Liver (tissue), 9 donors: ENCODE data around the gene HAPLN1. TPM values are rescaled to one million over a fixed set of nuclear protein-coding genes. Genes with fewer than 3 reads are reported as not detected.

Source experiments
- DNase-seq: peaks from one replicate; pipeline ENCODE4 v3.0.0-alpha.2; 2017; ENCODE audit warnings: low spot score
- H3K27ac ChIP-seq, 2 donors: one replicate each; pipeline ENCODE4 v1.7.0; 2013; ENCODE audit warnings: inconsistent platforms in 2 of 2, low read length in 2 of 2, control low read depth in 1 of 2, low read depth in 1 of 2, mild to moderate bottlenecking in 1 of 2
- H3K27me3 ChIP-seq, 4 donors: one replicate each; pipeline versions ENCODE4 v1.6.1 to v1.7.0; 2013; ENCODE audit warnings: low read length in 3 of 4, inconsistent platforms in 1 of 4, mild to moderate bottlenecking in 1 of 4, moderate library complexity in 1 of 4; ENCODE audit not compliant: control insufficient read depth in 4 of 4, insufficient read depth in 4 of 4
- H3K36me3 ChIP-seq, 4 donors: one replicate each; pipeline versions ENCODE4 v1.6.1 to v1.7.0; 2013; ENCODE audit warnings: low read length in 3 of 4, mild to moderate bottlenecking in 3 of 4, low read depth in 1 of 4, moderate library complexity in 1 of 4; ENCODE audit not compliant: control insufficient read depth in 4 of 4, insufficient read depth in 3 of 4
- H3K4me1 ChIP-seq, 4 donors: one replicate each; pipeline versions ENCODE4 v1.6.1 to v1.7.0; 2013; ENCODE audit warnings: low read length in 3 of 4, mild to moderate bottlenecking in 3 of 4, moderate library complexity in 1 of 4; ENCODE audit not compliant: control insufficient read depth in 4 of 4, insufficient read depth in 4 of 4
- H3K4me3 ChIP-seq, 3 donors: one replicate each; pipeline versions ENCODE4 v1.6.1 to v1.7.0; 2013; ENCODE audit warnings: low read length in 3 of 3, control low read depth in 1 of 3, low read depth in 1 of 3, mild to moderate bottlenecking in 1 of 3
- H3K9ac ChIP-seq, 2 donors: one replicate each; pipeline ENCODE4 v1.7.0; 2013; ENCODE audit warnings: low read length in 2 of 2, mild to moderate bottlenecking in 2 of 2, moderate library complexity in 2 of 2, control low read depth in 1 of 2, low read depth in 1 of 2
- H3K9me3 ChIP-seq, 4 donors: one replicate each; pipeline versions ENCODE4 v1.6.1 to v1.7.0; 2013; ENCODE audit warnings: low read length in 3 of 4; ENCODE audit not compliant: control insufficient read depth in 4 of 4
- EGR1 ChIP-seq, 2 donors: IDR thresholded peaks; 2 replicates each; pipeline ENCODE4 v1.6.1; 2016 to 2018; ENCODE audit warnings: antibody characterized with exemption in 2 of 2, low read depth in 2 of 2
- FOXA1 ChIP-seq: IDR thresholded peaks from 2 replicates; pipeline ENCODE4 v1.6.1; 2016; ENCODE audit warnings: antibody characterized with exemption
- FOXA2 ChIP-seq: IDR thresholded peaks from 2 replicates; pipeline ENCODE4 v1.6.1; 2016; ENCODE audit warnings: antibody characterized with exemption
- GABPA ChIP-seq, 2 donors: IDR thresholded peaks in 1 of 2; conservative IDR thresholded peaks in 1 of 2; 2 replicates each; pipeline ENCODE4 v1.6.1; 2016; ENCODE audit warnings: antibody characterized with exemption in 2 of 2, mild to moderate bottlenecking in 1 of 2, moderate library complexity in 1 of 2
- HNF4A ChIP-seq, 2 donors: conservative IDR thresholded peaks; 2 replicates each; pipeline ENCODE4 v1.6.1; 2016; ENCODE audit warnings: antibody characterized with exemption in 2 of 2, mild to moderate bottlenecking in 2 of 2
- HNF4G ChIP-seq: IDR thresholded peaks from 2 replicates; pipeline ENCODE4 v1.6.1; 2016; ENCODE audit warnings: antibody characterized with exemption
- JUND ChIP-seq, 2 donors: IDR thresholded peaks; 2 replicates each; pipeline ENCODE4 v1.6.1; 2016; ENCODE audit warnings: antibody characterized with exemption in 2 of 2
- NR2F2 ChIP-seq: IDR thresholded peaks from 2 replicates; pipeline ENCODE4 v1.6.1; 2016; ENCODE audit warnings: antibody characterized with exemption
- RAD21 ChIP-seq, 2 donors: IDR thresholded peaks; 2 replicates each; pipeline ENCODE4 v1.6.1; 2016; ENCODE audit warnings: antibody characterized with exemption in 2 of 2, mild to moderate bottlenecking in 2 of 2
- RXRA ChIP-seq, 2 donors: IDR thresholded peaks; 2 replicates each; pipeline ENCODE4 v1.6.1; 2017 to 2018; ENCODE audit warnings: antibody characterized with exemption in 2 of 2, mild to moderate bottlenecking in 1 of 2
- SP1 ChIP-seq: IDR thresholded peaks from 2 replicates; pipeline ENCODE4 v1.6.1; 2018; ENCODE audit warnings: antibody characterized with exemption, mild to moderate bottlenecking
- TAF1 ChIP-seq: conservative IDR thresholded peaks from 2 replicates; pipeline ENCODE4 v1.6.1; 2016; ENCODE audit warnings: antibody characterized with exemption, mild to moderate bottlenecking
- YY1 ChIP-seq: IDR thresholded peaks from 2 replicates; pipeline ENCODE4 v1.6.1; 2016; ENCODE audit warnings: antibody characterized with exemption, mild to moderate bottlenecking
- WGBS: extraction: QIAGEN DNeasy Blood & Tissue Kit; methylation state at CpG from one replicate; pipeline ENCODE4 v1.1.7; 2013; 5-methylcytosine and 5-hydroxymethylcytosine counted together
- polyA plus RNA-seq, 2 donors: library from polyadenylated mRNA; stranded (reverse) in 1 of 2; unstranded in 1 of 2; fragments of 200-250 nt in 1 of 2; fragments of >200 nt in 1 of 2; fragmentation: Nextera tagmentation in 1 of 2; extraction: Ambion mirVana in 1 of 2; gene quantifications; one replicate each; pipeline versions ENCODE4 v1.2.1 to v1.2.3, GENCODE V29; 2013 to 2015
- total RNA-seq, 2 donors: library from RNA; depleted of rRNA; stranded (reverse); fragments of >200 nt; gene quantifications; one replicate each; pipeline ENCODE4 v1.2.3, GENCODE V29; 2014
- TF ChIP-seq, protein P1 (sequence below): IDR thresholded peaks from 2 replicates; pipeline ENCODE4 v1.6.1; 2016; ENCODE audit warnings: antibody characterized with exemption
- TF ChIP-seq, protein P2 (sequence below): IDR thresholded peaks from 2 replicates; pipeline ENCODE4 v1.6.1; 2016; ENCODE audit warnings: antibody characterized with exemption
- TF ChIP-seq, protein P3 (sequence below): IDR thresholded peaks from 2 replicates; pipeline ENCODE4 v1.6.1; 2016; ENCODE audit warnings: antibody characterized with exemption
- TF ChIP-seq, protein P4 (sequence below): IDR thresholded peaks from 2 replicates; pipeline ENCODE4 v1.6.1; 2016; ENCODE audit warnings: antibody characterized with exemption, mild to moderate bottlenecking
- TF ChIP-seq, protein P5 (sequence below): fragments of 150-350 bp; IDR thresholded peaks from 2 replicates; pipeline ENCODE4 v1.5.1; 2017; ENCODE audit warnings: improper control_type of control experiment, low read depth, low read length; ENCODE audit not compliant: missing input control
- donor health status: healthy.
- donor health status: healthy.
- donor health status: healthy.
- donor health status: healthy.
- donor health status: healthy.

The HAPLN1 gene
- total and polyA plus RNA-seq, 4 donors: 0.07 to 1.3 TPM; not detected in 2

DNA sequence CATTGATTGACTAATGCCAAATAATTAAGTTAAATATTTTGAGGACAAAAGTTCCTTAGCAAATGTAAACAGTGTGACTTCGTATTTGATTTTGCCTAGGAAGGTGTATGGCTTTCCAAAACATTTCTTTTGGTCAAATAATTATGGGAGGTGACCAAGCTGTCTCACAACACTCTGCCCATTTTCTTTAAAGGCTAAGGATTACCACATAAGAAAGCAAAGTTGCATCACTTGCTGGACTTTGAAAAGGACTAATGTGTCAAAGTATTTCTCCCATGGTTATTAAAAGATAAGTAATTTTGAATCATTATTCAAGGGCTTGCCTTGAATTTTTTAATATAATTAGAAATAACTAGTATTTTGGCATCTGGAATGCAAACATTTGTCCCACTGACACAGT is 74.7 kb downstream of the HAPLN1 start:
- no peaks in the 10 kb centered on the region for H3K36me3 ChIP-seq
- no peaks in the 10 kb centered on the region for H3K9me3 ChIP-seq
- no peaks in the 10 kb centered on the region for H3K27me3 ChIP-seq
- H3K4me3 ChIP-seq: no peak overlapping the region
- TF ChIP-seq, protein P1, sequence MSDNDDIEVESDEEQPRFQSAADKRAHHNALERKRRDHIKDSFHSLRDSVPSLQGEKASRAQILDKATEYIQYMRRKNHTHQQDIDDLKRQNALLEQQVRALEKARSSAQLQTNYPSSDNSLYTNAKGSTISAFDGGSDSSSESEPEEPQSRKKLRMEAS: no peak
- TF ChIP-seq SP1 (no peak), RAD21 (IDR thresholded peaks at IDR 0.05) (no peak), HNF4G (no peak), HNF4A (conservative IDR thresholded peaks at IDR 0.05) (no peak)
- TF ChIP-seq, protein P2, sequence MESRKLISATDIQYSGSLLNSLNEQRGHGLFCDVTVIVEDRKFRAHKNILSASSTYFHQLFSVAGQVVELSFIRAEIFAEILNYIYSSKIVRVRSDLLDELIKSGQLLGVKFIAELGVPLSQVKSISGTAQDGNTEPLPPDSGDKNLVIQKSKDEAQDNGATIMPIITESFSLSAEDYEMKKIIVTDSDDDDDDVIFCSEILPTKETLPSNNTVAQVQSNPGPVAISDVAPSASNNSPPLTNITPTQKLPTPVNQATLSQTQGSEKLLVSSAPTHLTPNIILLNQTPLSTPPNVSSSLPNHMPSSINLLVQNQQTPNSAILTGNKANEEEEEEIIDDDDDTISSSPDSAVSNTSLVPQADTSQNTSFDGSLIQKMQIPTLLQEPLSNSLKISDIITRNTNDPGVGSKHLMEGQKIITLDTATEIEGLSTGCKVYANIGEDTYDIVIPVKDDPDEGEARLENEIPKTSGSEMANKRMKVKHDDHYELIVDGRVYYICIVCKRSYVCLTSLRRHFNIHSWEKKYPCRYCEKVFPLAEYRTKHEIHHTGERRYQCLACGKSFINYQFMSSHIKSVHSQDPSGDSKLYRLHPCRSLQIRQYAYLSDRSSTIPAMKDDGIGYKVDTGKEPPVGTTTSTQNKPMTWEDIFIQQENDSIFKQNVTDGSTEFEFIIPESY: no peak
- no peaks in the 10 kb centered on the region for H3K4me1 ChIP-seq
- H3K27ac ChIP-seq: no peak overlapping the region
- WGBS: 51% methylated on average over 1 of the region's 1 CpG
- no peak overlapping the region for H3K9ac ChIP-seq
- DNase-seq: no peak

DNA sequence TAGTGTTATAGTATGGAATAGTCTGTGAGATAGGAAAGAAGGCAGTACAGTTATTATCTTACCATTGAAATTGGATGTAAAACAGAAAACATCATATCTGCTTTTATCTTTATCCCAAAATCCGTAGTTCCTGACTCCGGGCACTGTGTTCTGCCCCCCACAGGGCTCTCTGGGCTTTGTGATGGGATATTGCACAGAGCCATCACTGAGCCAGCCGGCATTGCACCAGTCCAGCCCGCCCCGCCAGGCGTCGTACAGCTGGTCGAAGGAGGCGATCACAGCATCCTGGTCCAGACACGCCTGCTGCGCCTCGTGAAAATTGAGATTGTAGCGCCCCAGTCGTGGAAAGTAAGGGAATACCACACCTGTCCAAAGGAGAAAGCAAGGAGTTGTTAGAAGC is 76.4 kb downstream of the HAPLN1 start:
- Histone ChIP-seq H3K9me3 (no peaks in the 10 kb centered on the region), H3K9ac (no peak overlapping the region), H3K27me3 (no peaks in the 10 kb centered on the region), H3K36me3 (no peaks in the 10 kb centered on the region), H3K4me3 (no peak overlapping the region), H3K4me1 (no peaks in the 10 kb centered on the region), H3K27ac (no peak overlapping the region)
- DNase-seq: no peak
- 91% methylated on average over 14 of the region's 14 CpGs for WGBS
- TF ChIP-seq, protein P2: no peak
- TF ChIP-seq NR2F2: no peak
- no peak for TF ChIP-seq SP1
- no peak for TF ChIP-seq HNF4G
- TF ChIP-seq JUND (IDR thresholded peaks at IDR 0.05): no peak
- no peak for TF ChIP-seq TAF1
- TF ChIP-seq EGR1 (IDR thresholded peaks at IDR 0.05; ENCODE audit: low read depth in 2 of 2): no peak
- no peak for TF ChIP-seq FOXA1
- no peak for TF ChIP-seq RAD21 (IDR thresholded peaks at IDR 0.05)
- TF ChIP-seq YY1: no peak
- TF ChIP-seq FOXA2: no peak
- TF ChIP-seq RXRA (IDR thresholded peaks at IDR 0.05): no peak
- TF ChIP-seq HNF4A (conservative IDR thresholded peaks at IDR 0.05): no peak
- TF ChIP-seq, protein P1: no peak
- no peak for TF ChIP-seq GABPA (IDR thresholded peaks at IDR 0.05 in 1 of 2, conservative IDR thresholded peaks at IDR 0.05 in 1 of 2)
- TF ChIP-seq, protein P3, sequence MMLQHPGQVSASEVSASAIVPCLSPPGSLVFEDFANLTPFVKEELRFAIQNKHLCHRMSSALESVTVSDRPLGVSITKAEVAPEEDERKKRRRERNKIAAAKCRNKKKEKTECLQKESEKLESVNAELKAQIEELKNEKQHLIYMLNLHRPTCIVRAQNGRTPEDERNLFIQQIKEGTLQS: no peak
- TF ChIP-seq, protein P4, sequence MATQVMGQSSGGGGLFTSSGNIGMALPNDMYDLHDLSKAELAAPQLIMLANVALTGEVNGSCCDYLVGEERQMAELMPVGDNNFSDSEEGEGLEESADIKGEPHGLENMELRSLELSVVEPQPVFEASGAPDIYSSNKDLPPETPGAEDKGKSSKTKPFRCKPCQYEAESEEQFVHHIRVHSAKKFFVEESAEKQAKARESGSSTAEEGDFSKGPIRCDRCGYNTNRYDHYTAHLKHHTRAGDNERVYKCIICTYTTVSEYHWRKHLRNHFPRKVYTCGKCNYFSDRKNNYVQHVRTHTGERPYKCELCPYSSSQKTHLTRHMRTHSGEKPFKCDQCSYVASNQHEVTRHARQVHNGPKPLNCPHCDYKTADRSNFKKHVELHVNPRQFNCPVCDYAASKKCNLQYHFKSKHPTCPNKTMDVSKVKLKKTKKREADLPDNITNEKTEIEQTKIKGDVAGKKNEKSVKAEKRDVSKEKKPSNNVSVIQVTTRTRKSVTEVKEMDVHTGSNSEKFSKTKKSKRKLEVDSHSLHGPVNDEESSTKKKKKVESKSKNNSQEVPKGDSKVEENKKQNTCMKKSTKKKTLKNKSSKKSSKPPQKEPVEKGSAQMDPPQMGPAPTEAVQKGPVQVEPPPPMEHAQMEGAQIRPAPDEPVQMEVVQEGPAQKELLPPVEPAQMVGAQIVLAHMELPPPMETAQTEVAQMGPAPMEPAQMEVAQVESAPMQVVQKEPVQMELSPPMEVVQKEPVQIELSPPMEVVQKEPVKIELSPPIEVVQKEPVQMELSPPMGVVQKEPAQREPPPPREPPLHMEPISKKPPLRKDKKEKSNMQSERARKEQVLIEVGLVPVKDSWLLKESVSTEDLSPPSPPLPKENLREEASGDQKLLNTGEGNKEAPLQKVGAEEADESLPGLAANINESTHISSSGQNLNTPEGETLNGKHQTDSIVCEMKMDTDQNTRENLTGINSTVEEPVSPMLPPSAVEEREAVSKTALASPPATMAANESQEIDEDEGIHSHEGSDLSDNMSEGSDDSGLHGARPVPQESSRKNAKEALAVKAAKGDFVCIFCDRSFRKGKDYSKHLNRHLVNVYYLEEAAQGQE: no peak
- TF ChIP-seq, protein P5, sequence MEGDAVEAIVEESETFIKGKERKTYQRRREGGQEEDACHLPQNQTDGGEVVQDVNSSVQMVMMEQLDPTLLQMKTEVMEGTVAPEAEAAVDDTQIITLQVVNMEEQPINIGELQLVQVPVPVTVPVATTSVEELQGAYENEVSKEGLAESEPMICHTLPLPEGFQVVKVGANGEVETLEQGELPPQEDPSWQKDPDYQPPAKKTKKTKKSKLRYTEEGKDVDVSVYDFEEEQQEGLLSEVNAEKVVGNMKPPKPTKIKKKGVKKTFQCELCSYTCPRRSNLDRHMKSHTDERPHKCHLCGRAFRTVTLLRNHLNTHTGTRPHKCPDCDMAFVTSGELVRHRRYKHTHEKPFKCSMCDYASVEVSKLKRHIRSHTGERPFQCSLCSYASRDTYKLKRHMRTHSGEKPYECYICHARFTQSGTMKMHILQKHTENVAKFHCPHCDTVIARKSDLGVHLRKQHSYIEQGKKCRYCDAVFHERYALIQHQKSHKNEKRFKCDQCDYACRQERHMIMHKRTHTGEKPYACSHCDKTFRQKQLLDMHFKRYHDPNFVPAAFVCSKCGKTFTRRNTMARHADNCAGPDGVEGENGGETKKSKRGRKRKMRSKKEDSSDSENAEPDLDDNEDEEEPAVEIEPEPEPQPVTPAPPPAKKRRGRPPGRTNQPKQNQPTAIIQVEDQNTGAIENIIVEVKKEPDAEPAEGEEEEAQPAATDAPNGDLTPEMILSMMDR: no peak
